Fibroblast of lung (primary cell): ENCODE measurements around the gene GRM4. TPM values are rescaled to one million over a fixed set of nuclear protein-coding genes. Genes with fewer than 3 reads are reported as not detected.
"Not testable (repeated sequence)": the region's sequence is repeated elsewhere in the genome, so short reads cannot be mapped to it uniquely, and the experiment has no call there.

Source experiments
- DNase-seq, 2 donors: peaks; one replicate each; pipeline versions ENCODE4 v3.0.0 to v3.0.0-alpha.2; 2010; ENCODE audit warnings: low read depth in 2 of 2
- H2AFZ ChIP-seq: 2 replicates; pipeline ENCODE4 v1.5.1; 2012; ENCODE audit warnings: low read length, control low read depth, inconsistent platforms
- H3K27ac ChIP-seq: 2 replicates; pipeline ENCODE4 v1.5.1; 2011; ENCODE audit warnings: low read length, control low read depth; ENCODE audit not compliant: insufficient read depth
- H3K27me3 ChIP-seq: 2 replicates; pipeline ENCODE4 v1.5.1; 2011; ENCODE audit warnings: mild to moderate bottlenecking, low read length; ENCODE audit not compliant: control insufficient read depth, insufficient read depth
- H3K36me3 ChIP-seq: 2 replicates; pipeline ENCODE4 v1.5.1; 2011; ENCODE audit warnings: low read length; ENCODE audit not compliant: control insufficient read depth, insufficient read depth
- H3K4me1 ChIP-seq: 2 replicates; pipeline ENCODE4 v1.5.1; 2011; ENCODE audit warnings: low read length; ENCODE audit not compliant: control insufficient read depth, insufficient read depth; ENCODE audit errors: extremely low read depth
- H3K4me2 ChIP-seq: 2 replicates; pipeline ENCODE4 v1.5.1; 2011; ENCODE audit warnings: low read length, control low read depth; ENCODE audit not compliant: insufficient read depth; ENCODE audit errors: extremely low read depth
- H3K4me3 ChIP-seq, 4 experiments: fragments of 200-600 bp in 1 of 4; sonication (generic) in 1 of 4; replicated peaks in 1 of 4; 2 replicates each; pipeline ENCODE4 v1.5.1; 2011 to 2016; ENCODE audit warnings: low read length in 4 of 4, low read depth in 3 of 4, mild to moderate bottlenecking in 3 of 4, control low read depth in 2 of 4, inconsistent platforms in 1 of 4, mixed read lengths in 1 of 4; ENCODE audit not compliant: insufficient read depth in 1 of 4; ENCODE audit errors: control extremely low read depth in 1 of 4
- H3K79me2 ChIP-seq: 2 replicates; pipeline ENCODE4 v1.5.1; 2012; ENCODE audit warnings: mild to moderate bottlenecking, low read length, inconsistent platforms; ENCODE audit not compliant: control insufficient read depth, insufficient read depth
- H3K9ac ChIP-seq: 2 replicates; pipeline ENCODE4 v1.5.1; 2011; ENCODE audit warnings: mild to moderate bottlenecking, low read length, control low read depth; ENCODE audit not compliant: insufficient read depth
- H3K9me3 ChIP-seq: 2 replicates; pipeline ENCODE4 v1.5.1; 2012; ENCODE audit warnings: low read depth, low read length; ENCODE audit not compliant: control insufficient read depth, insufficient read depth
- H4K20me1 ChIP-seq: 2 replicates; pipeline ENCODE4 v1.5.1; 2011; ENCODE audit warnings: low read length; ENCODE audit not compliant: control insufficient read depth, insufficient read depth; ENCODE audit errors: extremely low read depth
- EZH2 ChIP-seq: IDR thresholded peaks from 2 replicates; pipeline ENCODE4 v1.5.1; 2012; ENCODE audit warnings: low read length, control low read depth, mild to moderate bottlenecking; ENCODE audit errors: missing control alignments
- polyA plus RNA-seq, 2 donors: library from polyadenylated mRNA; depleted of rRNA in 1 of 2; stranded (reverse) in 1 of 2; unstranded in 1 of 2; fragments of >200 nt; gene quantifications; 2 replicates each; pipeline ENCODE4 v1.2.1, GENCODE V29; 2011 to 2012; ENCODE audit warnings: missing spikeins in 1 of 2
- total RNA-seq: library from RNA; depleted of rRNA; stranded (reverse); fragments of >200 nt; gene quantifications from 2 replicates; pipeline ENCODE4 v1.2.1, GENCODE V29; 2014
- TF ChIP-seq, protein P1 (sequence below), 2 donors: IDR thresholded peaks in 1 of 2; conservative IDR thresholded peaks in 1 of 2; 1 replicate in 1 of 2; 2 replicates in 1 of 2; pipeline ENCODE4 v1.5.1; 2011 to 2012; ENCODE audit warnings: low read length in 2 of 2, control low read depth in 1 of 2, inconsistent platforms in 1 of 2, low read depth in 1 of 2, mild to moderate bottlenecking in 1 of 2

Gene GRM4
- total and polyA plus RNA-seq, 2 donors (not counting 1 experiment from before 2014, with no cell fraction given) = under 0.01 TPM; not detected in 1

GRCh38 chr6:34189806-34190503 lies 44.1 kb upstream of the GRM4 start:
- Histone ChIP-seq H3K9ac (no peak overlapping the region), H3K4me3 (no peak overlapping the region), H3K36me3 (no peaks in the 10 kb centered on the region), H3K9me3 (no peaks in the 10 kb centered on the region), H3K79me2 (no peaks in the 10 kb centered on the region), H3K4me1 (no peaks in the 10 kb centered on the region), H4K20me1 (no peaks in the 10 kb centered on the region), H3K27me3 (no peaks in the 10 kb centered on the region), H2AFZ (no peak overlapping the region), H3K27ac (no peak overlapping the region), H3K4me2 (no peak overlapping the region)
- DNase-seq = no peak
- TF ChIP-seq EZH2 = no peak
- TF ChIP-seq, protein P1, sequence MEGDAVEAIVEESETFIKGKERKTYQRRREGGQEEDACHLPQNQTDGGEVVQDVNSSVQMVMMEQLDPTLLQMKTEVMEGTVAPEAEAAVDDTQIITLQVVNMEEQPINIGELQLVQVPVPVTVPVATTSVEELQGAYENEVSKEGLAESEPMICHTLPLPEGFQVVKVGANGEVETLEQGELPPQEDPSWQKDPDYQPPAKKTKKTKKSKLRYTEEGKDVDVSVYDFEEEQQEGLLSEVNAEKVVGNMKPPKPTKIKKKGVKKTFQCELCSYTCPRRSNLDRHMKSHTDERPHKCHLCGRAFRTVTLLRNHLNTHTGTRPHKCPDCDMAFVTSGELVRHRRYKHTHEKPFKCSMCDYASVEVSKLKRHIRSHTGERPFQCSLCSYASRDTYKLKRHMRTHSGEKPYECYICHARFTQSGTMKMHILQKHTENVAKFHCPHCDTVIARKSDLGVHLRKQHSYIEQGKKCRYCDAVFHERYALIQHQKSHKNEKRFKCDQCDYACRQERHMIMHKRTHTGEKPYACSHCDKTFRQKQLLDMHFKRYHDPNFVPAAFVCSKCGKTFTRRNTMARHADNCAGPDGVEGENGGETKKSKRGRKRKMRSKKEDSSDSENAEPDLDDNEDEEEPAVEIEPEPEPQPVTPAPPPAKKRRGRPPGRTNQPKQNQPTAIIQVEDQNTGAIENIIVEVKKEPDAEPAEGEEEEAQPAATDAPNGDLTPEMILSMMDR (conservative IDR thresholded peaks at IDR 0.05 in 1 of 2, IDR thresholded peaks at IDR 0.05 in 1 of 2; ENCODE audit: low read depth in 1 of 2, low read length in 2 of 2) = no peak

DNA sequence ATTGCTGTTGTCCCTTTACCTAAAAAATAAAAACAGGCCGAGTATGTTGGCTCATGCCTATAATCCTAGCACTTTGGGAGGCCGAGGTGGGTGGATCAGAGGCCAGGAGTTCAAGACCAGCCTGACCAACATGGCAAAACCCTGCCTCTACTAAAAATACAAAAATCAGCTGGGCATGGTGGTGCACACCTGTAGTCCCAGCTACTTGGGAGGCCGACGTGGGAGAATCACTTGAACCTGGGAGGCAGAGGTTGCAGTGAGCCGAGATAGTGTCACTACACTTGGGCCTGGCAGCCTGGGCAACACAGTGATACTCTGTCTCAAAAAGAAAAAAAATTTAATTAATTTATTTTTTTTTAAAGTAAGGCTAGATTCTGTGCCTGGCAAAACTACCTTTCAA lies 38.8 kb upstream of the GRM4 start:
- not testable (repeated sequence) for H3K79me2 ChIP-seq, H3K9me3 ChIP-seq, H3K4me1 ChIP-seq, H4K20me1 ChIP-seq, H3K4me3 ChIP-seq, H3K27ac ChIP-seq, H2AFZ ChIP-seq, H3K9ac ChIP-seq, DNase-seq, H3K36me3 ChIP-seq, H3K4me2 ChIP-seq, H3K27me3 ChIP-seq

DNA sequence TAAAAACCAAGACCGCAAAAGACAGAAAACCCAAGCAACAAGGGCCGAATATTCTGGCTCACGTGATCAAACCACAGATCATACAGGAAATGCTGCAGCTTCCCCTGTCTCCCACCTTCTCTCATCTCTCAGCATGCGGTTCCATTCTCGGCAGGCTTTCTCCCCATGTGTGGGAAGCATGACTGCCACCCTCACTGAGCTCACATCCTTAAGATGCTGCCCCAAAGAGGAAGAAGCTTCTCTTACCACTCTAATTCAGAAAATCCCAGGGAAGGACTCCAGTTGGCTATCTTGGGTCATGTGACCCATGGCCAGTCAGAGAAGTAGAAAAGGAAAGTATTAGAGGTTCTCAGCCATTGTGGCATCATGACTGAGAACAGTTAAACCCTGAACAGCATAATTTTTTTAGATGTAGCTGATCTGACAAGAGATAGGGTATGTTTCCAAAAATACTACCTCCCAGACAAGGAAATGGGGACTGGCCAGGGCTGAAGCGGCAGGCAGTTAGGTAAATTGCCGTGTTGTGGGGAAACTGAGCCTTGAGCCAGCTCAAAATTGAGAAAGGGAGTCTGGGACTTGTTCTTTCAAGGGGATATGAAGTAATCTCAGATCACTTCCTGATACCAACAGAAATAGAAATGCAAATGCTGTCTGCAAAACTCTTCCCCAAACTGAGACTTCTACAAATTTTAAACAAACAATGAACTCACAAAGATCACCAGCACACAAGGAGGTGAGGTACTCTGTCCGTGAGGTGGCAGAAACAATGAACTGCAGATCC lies 37.1 kb upstream of the GRM4 start:
- H3K4me1 ChIP-seq = no peaks in the 10 kb centered on the region
- no peaks in the 10 kb centered on the region for H4K20me1 ChIP-seq
- peaks cover 2% of the 10 kb centered on the region for H3K27me3 ChIP-seq
- DNase-seq = no peak
- no peak overlapping the region for H3K27ac ChIP-seq
- no peaks in the 10 kb centered on the region for H3K9me3 ChIP-seq
- no peak overlapping the region for H3K4me3 ChIP-seq
- no peak overlapping the region for H3K9ac ChIP-seq
- H3K79me2 ChIP-seq = no peaks in the 10 kb centered on the region
- TF ChIP-seq, protein P1 (conservative IDR thresholded peaks at IDR 0.05 in 1 of 2, IDR thresholded peaks at IDR 0.05 in 1 of 2; ENCODE audit: low read depth in 1 of 2, low read length in 2 of 2) = no peak
- no peak for TF ChIP-seq EZH2
- no peaks in the 10 kb centered on the region for H3K36me3 ChIP-seq
- H3K4me2 ChIP-seq = no peak overlapping the region
- H2AFZ ChIP-seq = no peak overlapping the region
